HCT116 (cell line): ENCODE results near the gene WAC. TPM values are rescaled to one million over a fixed set of nuclear protein-coding genes. Genes with fewer than 3 reads are reported as not detected.

Source experiments
- ATAC-seq: fragments of 200-7000 bp; cut with Tn5 transposase; 2 replicates; pipeline ENCODE4 v1.9.1; 2020; ENCODE audit warnings: mild to moderate bottlenecking, moderate library complexity
- BruUV-seq: library from RNA; stranded (reverse); fragments of 400-500 nt; replicated peaks from 2 replicates; lab custom pipeline; 2021; lab: Mats Ljungman, UMichigan
- CTCF ChIA-PET: fragments of 300-600 bp; sonication (Branson Sonifier 250); formaldehyde crosslinking; loops from one replicate; lab custom pipeline; 2021; ENCODE audit warnings: antibody characterized with exemption; lab: Charles Lee
- POLR2A ChIA-PET: fragments of 300-600, 350-600 bp; sonication (Branson Sonifier 250); formaldehyde crosslinking; loops from one replicate; lab custom pipeline; 2021; ENCODE audit warnings: antibody characterized with exemption; lab: Charles Lee
- RAD21 ChIA-PET, 2 experiments: fragments of 300-600 bp; sonication (Branson Sonifier 250); formaldehyde crosslinking; loops; one replicate each; lab custom pipeline; 2023; ENCODE audit warnings: low total read pairs in 2 of 2; ENCODE audit not compliant: uncharacterized antibody in 2 of 2, unreplicated experiment in 2 of 2, low non-redundant PET in 1 of 2; lab: Charles Lee
- DNase-seq: peaks from one replicate; pipeline ENCODE4 v3.0.0-alpha.2; 2010; ENCODE audit warnings: low read depth, low spot score
- H2AFZ ChIP-seq: fragments of 200-600 bp; shearing (Covaris generic), sonication (generic); 2 replicates; pipeline ENCODE4 v1.6.1; 2017; ENCODE audit warnings: low read depth, mixed run types, mixed read lengths, antibody characterized with exemption, low read length; ENCODE audit not compliant: poor library complexity, severe bottlenecking
- H3K27ac ChIP-seq: 2 replicates; pipeline ENCODE4 v1.5.1; 2012; ENCODE audit warnings: low read depth, low read length
- H3K27me3 ChIP-seq: fragments of 200-600 bp; sonication (generic); 2 replicates; pipeline ENCODE4 v1.6.1; 2016; ENCODE audit warnings: mixed run types, low read length, mixed read lengths; ENCODE audit not compliant: insufficient read depth
- H3K36me3 ChIP-seq, 2 experiments: fragments of 200-500 bp in 1 of 2; fragments of 200-600 bp in 1 of 2; sonication (Bioruptor generic) in 1 of 2; sonication (generic) in 1 of 2; 2 replicates each; pipeline versions ENCODE4 v1.5.1 to v1.6.1; 2014 to 2016; ENCODE audit warnings: low read length in 2 of 2, inconsistent platforms in 1 of 2, mixed read lengths in 1 of 2, mixed run types in 1 of 2; ENCODE audit not compliant: insufficient read depth in 2 of 2, control insufficient read depth in 1 of 2
- H3K4me1 ChIP-seq, 2 experiments: fragments of 200-600 bp in 1 of 2; sonication (generic) in 1 of 2; 2 replicates each; pipeline versions ENCODE4 v1.5.1 to v1.6.1; 2012 to 2017; ENCODE audit warnings: low read length in 2 of 2, inconsistent platforms in 1 of 2, mild to moderate bottlenecking in 1 of 2, mixed read lengths in 1 of 2, mixed run types in 1 of 2, moderate library complexity in 1 of 2; ENCODE audit not compliant: insufficient read depth in 2 of 2, control insufficient read depth in 1 of 2
- H3K4me2 ChIP-seq: fragments of 200-600 bp; sonication (generic); 2 replicates; pipeline ENCODE4 v1.6.1; 2017; ENCODE audit warnings: mixed run types, low read length, mixed read lengths
- H3K4me3 ChIP-seq, 2 experiments: fragments of 200-600 bp in 1 of 2; sonication (generic) in 1 of 2; replicated peaks in 1 of 2; 2 replicates each; pipeline ENCODE4 v1.5.1; 2011 to 2016; ENCODE audit warnings: low read length in 2 of 2, control low read depth in 1 of 2, low read depth in 1 of 2, mild to moderate bottlenecking in 1 of 2, mixed read lengths in 1 of 2, mixed run types in 1 of 2
- H3K79me2 ChIP-seq: fragments of 200-600 bp; sonication (generic); 2 replicates; pipeline ENCODE4 v1.6.1; 2017; ENCODE audit warnings: mild to moderate bottlenecking, mixed run types, low read length, moderate library complexity, mixed read lengths; ENCODE audit not compliant: insufficient read depth
- H3K9ac ChIP-seq: fragments of 200-600 bp; sonication (generic); 2 replicates; pipeline ENCODE4 v1.6.1; 2016; ENCODE audit warnings: low read length, mixed read lengths
- H3K9me2 ChIP-seq: fragments of 200-600 bp; sonication (generic), shearing (Covaris generic); 2 replicates; pipeline ENCODE4 v1.6.1; 2017; ENCODE audit warnings: mixed run types, mild to moderate bottlenecking, moderate library complexity; ENCODE audit not compliant: insufficient read depth
- H3K9me3 ChIP-seq, 2 experiments: fragments of 200-500 bp in 1 of 2; fragments of 200-600 bp in 1 of 2; sonication (Bioruptor generic) in 1 of 2; sonication (generic) in 1 of 2; 2 replicates each; pipeline ENCODE4 v1.6.1; 2014 to 2017; ENCODE audit warnings: low read length in 2 of 2, mixed read lengths in 2 of 2, inconsistent platforms in 1 of 2, low read depth in 1 of 2, mild to moderate bottlenecking in 1 of 2, mixed run types in 1 of 2, moderate library complexity in 1 of 2; ENCODE audit not compliant: control insufficient read depth in 1 of 2, insufficient read depth in 1 of 2
- H4K20me1 ChIP-seq: fragments of 200-600 bp; sonication (generic), shearing (Covaris generic); 2 replicates; pipeline ENCODE4 v1.6.1; 2017; ENCODE audit warnings: mixed run types, mild to moderate bottlenecking, moderate library complexity; ENCODE audit not compliant: insufficient read depth
- ATF3 ChIP-seq: IDR thresholded peaks from 2 replicates; pipeline ENCODE4 v1.6.1; 2012
- CEBPB ChIP-seq: IDR thresholded peaks from 2 replicates; pipeline ENCODE4 v1.6.1; 2012; ENCODE audit warnings: low read depth
- CTCF ChIP-seq, 3 experiments: fragments of 200-600 bp in 1 of 3; sonication (generic) in 1 of 3; IDR thresholded peaks in 2 of 3; conservative IDR thresholded peaks in 1 of 3; 2 replicates each; pipeline ENCODE4 v1.5.1; 2012 to 2017; ENCODE audit warnings: low read depth in 2 of 3, low read length in 2 of 3, antibody characterized with exemption in 1 of 3, borderline replicate concordance in 1 of 3, control low read depth in 1 of 3, mild to moderate bottlenecking in 1 of 3, mixed read lengths in 1 of 3, mixed run types in 1 of 3, moderate library complexity in 1 of 3; ENCODE audit not compliant: insufficient read depth in 1 of 3
- JUND ChIP-seq: IDR thresholded peaks from 2 replicates; pipeline ENCODE4 v1.6.1; 2012
- POLR2A ChIP-seq: IDR thresholded peaks from 2 replicates; pipeline ENCODE4 v1.7.0; 2011; ENCODE audit warnings: borderline replicate concordance; ENCODE audit not compliant: insufficient read depth, insufficient read length; ENCODE audit errors: extremely low read depth
- RAD21 ChIP-seq: IDR thresholded peaks from 2 replicates; pipeline ENCODE4 v1.6.1; 2012; ENCODE audit warnings: low read depth, mild to moderate bottlenecking
- REST ChIP-seq: IDR thresholded peaks from 2 replicates; pipeline ENCODE4 v1.6.1; 2012; ENCODE audit warnings: low read depth
- SRF ChIP-seq: IDR thresholded peaks from 2 replicates; pipeline ENCODE4 v1.6.1; 2012; ENCODE audit warnings: low read depth
- TCF7L2 ChIP-seq: IDR thresholded peaks from 2 replicates; pipeline ENCODE4 v1.7.0; 2011; ENCODE audit warnings: borderline replicate concordance, inconsistent platforms; ENCODE audit not compliant: insufficient read depth, insufficient read length; ENCODE audit errors: extremely low read depth
- ZBTB33 ChIP-seq: IDR thresholded peaks from 2 replicates; pipeline ENCODE4 v1.6.1; 2011; ENCODE audit warnings: mild to moderate bottlenecking, low read length, moderate library complexity; ENCODE audit not compliant: insufficient replicate concordance; ENCODE audit errors: extremely low read depth
- ZFX ChIP-seq: fragments of 450-650 bp; IDR thresholded peaks from 2 replicates; pipeline ENCODE4 v1.6.1; 2017
- intact Hi-C: fragments of 100-400 bp; cut with micrococcal nuclease; formaldehyde crosslinking; loops from 2 replicates; pipeline ENCODE4 v1.10.0; 2022
- total RNA-seq: library from RNA; stranded (reverse); gene quantifications from one replicate; pipeline ENCODE4 v1.2.1, GENCODE V29; 2021; ENCODE audit not compliant: unreplicated experiment

The WAC gene
- total RNA-seq, 1 experiment from 2014 or later = 117 TPM

GRCh38 chr10:28541717-28542365, 8.9 kb downstream of the WAC start:
- no peaks in the 10 kb centered on the region for H3K4me1 ChIP-seq
- H3K4me3 ChIP-seq = no peak overlapping the region
- H3K36me3 ChIP-seq = peaks cover 62 to 76% of the 10 kb centered on the region in 2 experiments
- H3K79me2 ChIP-seq = peaks cover 100% of the 10 kb centered on the region
- H3K4me2 ChIP-seq = no peak overlapping the region
- BruUV-seq = no TSS peak
- POLR2A ChIA-PET = interaction anchor here (1.3 kb wide), 1 partner anchor 9 kb away, joined by 3 read pairs; no protein-coding TSS in a partner anchor
- intact Hi-C loops = no loop called here
- H3K27me3 ChIP-seq = no peaks in the 10 kb centered on the region
- no peak overlapping the region for H3K27ac ChIP-seq
- H3K9me3 ChIP-seq = no peaks in the 10 kb centered on the region
- RAD21 ChIA-PET = no interaction called here
- no peak overlapping the region for H3K9ac ChIP-seq
- no peaks in the 10 kb centered on the region for H3K9me2 ChIP-seq
- DNase-seq (no peak), ATAC-seq (peak; percentile 58)
- CTCF ChIA-PET = no interaction called here
- 0 out of 6 replicates have a peak, but pooled peaks of 1 of the 3 experiments have one; percentile 3 for TF ChIP-seq CTCF (IDR thresholded peaks at IDR 0.05 in 2 of 3, conservative IDR thresholded peaks at IDR 0.05 in 1 of 3; ENCODE audit: borderline replicate concordance in 1 of 3, insufficient read depth in 1 of 3, low read depth in 2 of 3, low read length in 2 of 3)
- TF ChIP-seq POLR2A = no peak
- peaks cover 31% of the 10 kb centered on the region for H4K20me1 ChIP-seq
- H2AFZ ChIP-seq = no peak overlapping the region

GRCh38 chr10:28542728-28543127, 9.8 kb downstream of the WAC start:
- Histone ChIP-seq H4K20me1 (peaks cover 27% of the 10 kb centered on the region), H3K79me2 (peaks cover 100% of the 10 kb centered on the region), H3K9me2 (no peaks in the 10 kb centered on the region), H3K9me3 (no peaks in the 10 kb centered on the region), H3K9ac (no peak overlapping the region), H2AFZ (no peak overlapping the region), H3K36me3 (peaks cover 53 to 73% of the 10 kb centered on the region in 2 experiments), H3K4me1 (no peaks in the 10 kb centered on the region), H3K4me3 (no peak overlapping the region), H3K27ac (no peak overlapping the region), H3K27me3 (no peaks in the 10 kb centered on the region), H3K4me2 (no peak overlapping the region)
- RAD21 ChIA-PET = no interaction called here
- ATAC-seq (no peak), DNase-seq (no peak)
- CTCF ChIA-PET = no interaction called here
- BruUV-seq = no TSS peak
- POLR2A ChIA-PET = no interaction called here
- TF ChIP-seq SRF (no peak), ATF3 (no peak), JUND (no peak), RAD21 (no peak), REST (no peak), ZBTB33 (no peak), CEBPB (no peak), ZFX (no peak), TCF7L2 (no peak)
- intact Hi-C loops = no loop called here
